Amniotic epithelial cell (primary cell): ENCODE results near the gene NOS1AP.

ENCODE experiments used
- DNase-seq: peaks from one replicate; pipeline ENCODE4 v3.0.0-alpha.2; 2010; ENCODE audit warnings: low read depth

The NOS1AP gene

GRCh38 chr1:162220009-162220539 lies 150.6 kb downstream of the NOS1AP start:
- DNase-seq = no peak

DNA sequence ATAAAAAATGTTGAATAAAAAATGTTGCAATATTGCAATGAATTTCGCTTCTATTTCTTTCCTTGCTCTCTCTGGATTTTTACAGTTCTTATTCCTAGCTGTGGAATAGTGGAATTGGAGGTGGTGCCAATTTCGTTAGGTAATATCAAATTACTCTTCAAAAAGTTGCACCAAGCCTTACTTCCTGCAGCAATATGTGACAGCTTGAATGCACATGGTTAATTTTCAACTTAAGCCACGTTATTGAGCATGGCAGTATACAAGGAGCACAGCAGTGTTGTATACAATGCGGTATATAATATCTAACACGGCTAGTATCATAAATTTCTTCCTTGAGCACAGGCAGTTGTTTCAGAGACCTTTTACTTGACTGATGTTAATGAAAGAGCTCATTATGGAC lies 152.5 kb downstream of the NOS1AP start:
- DNase-seq = no peak

DNA sequence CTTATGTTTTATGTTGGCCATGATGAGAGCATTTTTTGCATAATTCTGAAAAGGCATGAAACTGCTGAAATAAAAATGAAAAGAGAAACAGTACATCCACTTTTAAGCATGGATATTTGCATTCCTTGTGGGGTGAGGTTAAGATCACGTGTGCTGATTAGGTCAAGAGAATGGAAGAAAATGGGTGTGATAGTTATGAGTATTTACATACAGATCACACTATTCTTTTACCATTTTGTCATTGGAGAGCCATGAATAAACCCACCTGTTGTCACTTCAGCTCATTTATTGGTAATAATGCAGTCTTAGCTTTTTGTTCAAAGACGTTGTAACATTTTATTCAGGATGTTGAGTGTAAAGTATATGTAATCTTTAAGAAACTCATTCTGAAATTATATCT lies 153.2 kb downstream of the NOS1AP start:
- no peak for DNase-seq

GRCh38 chr1:162223488-162223887 lies 154.0 kb downstream of the NOS1AP start:
- DNase-seq = no peak

DNA sequence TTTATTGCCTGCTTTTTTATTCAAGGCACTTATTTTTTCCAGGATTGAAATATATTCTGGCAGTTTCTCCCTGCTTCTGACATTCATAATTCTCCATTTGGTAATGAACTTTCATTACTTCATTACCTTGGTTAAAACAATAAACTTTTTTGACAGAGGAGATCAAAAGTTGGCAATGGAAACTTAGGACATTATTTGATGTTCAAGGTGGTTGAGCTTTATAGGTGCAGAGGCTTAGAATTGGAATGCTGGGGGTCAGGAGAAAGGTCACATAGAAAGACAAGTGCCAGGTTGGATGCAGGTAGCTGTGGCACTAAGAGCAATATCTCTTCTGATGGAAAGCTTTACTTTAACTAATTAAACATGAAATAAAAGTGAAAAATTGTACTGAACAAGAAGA lies 154.8 kb downstream of the NOS1AP start:
- no peak for DNase-seq

GRCh38 chr1:162228586-162228985 lies 159.1 kb downstream of the NOS1AP start:
- no peak for DNase-seq

DNA sequence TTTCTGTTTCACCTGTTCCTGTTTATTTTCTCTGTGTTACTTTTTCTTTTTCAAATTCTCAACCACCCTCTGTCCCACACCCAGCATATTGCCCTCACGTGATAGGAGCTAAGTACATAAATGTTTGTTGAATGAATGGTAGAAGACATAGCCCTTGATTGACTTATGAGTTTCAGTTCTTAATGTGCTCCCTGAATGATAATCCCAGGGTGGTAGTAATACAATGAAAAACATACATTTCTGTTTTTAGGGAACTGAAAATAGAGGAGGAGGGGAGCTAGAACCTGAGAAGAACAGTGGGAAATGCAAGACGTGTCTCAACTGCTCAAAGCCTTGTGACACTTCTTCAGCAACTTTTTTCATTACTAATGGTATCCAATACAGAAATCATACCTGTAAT lies 160.1 kb downstream of the NOS1AP start:
- no peak for DNase-seq

- DNase-seq = peak; percentile 44
Observed at GRCh38 chr1:162230096-162230495, 160.6 kb downstream of the NOS1AP start.

GRCh38 chr1:162230517-162230916 lies 161.0 kb downstream of the NOS1AP start:
- no peak for DNase-seq

DNA sequence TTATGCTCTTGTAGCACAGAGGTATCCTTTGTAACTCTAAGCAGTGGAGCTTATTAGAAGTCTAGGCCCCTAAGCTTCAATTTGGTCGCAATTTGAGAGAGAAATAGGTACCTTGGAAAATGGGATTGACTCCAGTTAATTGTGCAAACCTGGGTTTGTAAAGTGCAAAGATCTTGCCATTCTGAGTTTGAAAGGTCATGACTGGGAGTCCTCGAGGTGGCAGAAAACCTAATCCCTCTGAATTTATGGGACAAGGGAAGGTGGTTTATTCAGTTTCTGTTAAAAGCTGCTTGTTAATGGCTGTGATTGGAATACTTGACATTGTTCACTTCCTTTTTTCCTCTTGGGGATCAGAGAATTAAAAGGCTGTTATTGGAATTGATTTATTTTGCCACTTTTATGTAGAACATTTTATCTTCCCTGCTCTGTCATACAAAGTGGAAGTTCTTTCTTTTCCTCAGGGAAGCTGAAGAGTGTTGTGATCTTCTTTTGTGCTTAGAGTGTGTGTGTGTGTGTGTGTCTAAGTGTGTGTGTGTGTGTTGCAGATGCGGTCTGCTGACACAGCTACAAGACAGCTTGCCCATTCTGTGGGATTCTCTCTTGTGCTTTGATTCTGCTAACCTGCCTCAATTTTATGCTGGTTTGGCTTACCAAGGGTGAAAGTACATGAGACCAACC lies 162.7 kb downstream of the NOS1AP start:
- no peak for DNase-seq

DNA sequence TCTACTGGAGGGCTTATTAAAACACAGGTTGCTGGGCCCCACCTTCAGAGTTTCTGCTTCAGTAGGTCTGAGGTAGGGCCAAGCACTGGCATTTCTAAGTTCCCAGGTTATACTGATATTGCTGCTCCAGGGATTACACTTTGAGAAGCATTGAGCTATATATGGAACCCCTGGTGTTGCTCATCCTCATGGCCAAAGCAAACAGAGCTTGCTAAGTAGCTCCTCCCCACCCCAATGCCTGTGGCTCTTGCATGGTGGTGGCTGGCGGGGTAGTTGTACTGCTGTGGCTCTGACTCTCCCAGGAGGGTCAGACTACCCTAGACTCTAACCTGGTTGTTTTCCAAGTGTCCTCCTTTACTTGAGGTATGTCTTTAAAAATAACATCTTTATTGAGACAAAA lies 163.6 kb downstream of the NOS1AP start:
- DNase-seq = no peak

GRCh38 chr1:162233937-162234336 lies 164.4 kb downstream of the NOS1AP start:
- no peak for DNase-seq

DNA sequence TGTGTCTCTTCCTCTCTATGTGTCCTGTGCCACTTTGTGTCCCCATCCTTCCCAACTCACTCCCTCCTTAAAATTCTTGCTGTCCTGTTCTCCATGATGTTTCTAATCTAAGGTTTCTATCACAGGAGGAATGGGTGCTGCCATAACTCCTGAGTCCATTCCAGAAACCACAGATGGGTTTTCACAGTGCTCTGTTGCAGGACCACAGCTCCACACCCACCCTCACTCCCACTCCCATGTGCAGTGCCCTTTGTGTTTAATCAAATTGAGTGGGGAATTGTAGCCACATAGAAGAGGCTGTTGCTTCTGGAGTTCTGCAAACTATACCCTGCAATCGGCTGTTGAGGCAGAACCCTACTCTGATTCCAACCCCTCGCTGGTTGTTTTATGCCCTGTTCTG lies 165.1 kb downstream of the NOS1AP start:
- DNase-seq = no peak

GRCh38 chr1:162235241-162235800 lies 165.8 kb downstream of the NOS1AP start:
- DNase-seq = peak; percentile 81

- DNase-seq = no peak
Observed at GRCh38 chr1:162236201-162236600, 166.7 kb downstream of the NOS1AP start.

GRCh38 chr1:162236618-162237017 lies 167.1 kb downstream of the NOS1AP start:
- DNase-seq = no peak

DNA sequence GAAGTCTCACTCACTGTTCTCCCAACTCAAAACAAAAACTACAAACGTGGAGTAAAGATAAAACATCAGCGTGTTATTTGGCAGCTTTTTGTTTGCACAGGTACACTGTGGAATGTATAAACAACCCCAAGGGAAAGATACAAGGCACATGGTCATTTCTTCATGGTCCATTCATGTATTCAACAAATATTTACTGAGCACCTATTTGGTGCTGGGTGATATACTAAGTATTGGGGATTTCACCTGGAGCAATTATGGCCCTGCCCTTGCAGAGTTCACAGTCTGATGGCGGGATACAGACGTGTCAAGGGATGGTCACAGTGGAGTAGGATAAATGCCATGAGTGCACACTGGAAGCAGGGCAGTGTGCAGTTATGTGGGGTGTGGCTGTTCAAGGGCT lies 171.1 kb downstream of the NOS1AP start:
- DNase-seq = no peak

DNA sequence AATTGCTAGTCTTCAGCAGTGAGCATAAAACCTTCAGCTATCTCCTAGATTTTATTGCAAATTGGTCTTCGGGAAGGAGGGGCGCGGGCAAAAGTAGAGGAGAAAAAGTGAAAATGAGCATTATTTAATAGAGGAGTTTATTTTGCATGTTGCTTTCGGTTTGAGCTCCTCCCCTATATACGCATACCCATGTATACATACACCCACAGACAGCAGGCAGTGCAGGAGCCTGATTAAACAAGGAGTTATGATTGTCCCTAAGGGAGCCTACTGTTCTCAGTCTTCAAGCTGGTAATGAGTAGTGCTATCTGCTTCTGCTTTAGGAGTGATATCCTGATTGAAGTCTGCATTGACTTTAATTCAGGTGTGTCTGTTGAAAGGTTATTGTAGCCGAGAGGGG lies 173.3 kb downstream of the NOS1AP start:
- no peak for DNase-seq

- peak; percentile 31 for DNase-seq
Observed at GRCh38 chr1:162248854-162249535, 179.5 kb downstream of the NOS1AP start.

GRCh38 chr1:162250004-162250730 lies 180.7 kb downstream of the NOS1AP start:
- no peak for DNase-seq

DNA sequence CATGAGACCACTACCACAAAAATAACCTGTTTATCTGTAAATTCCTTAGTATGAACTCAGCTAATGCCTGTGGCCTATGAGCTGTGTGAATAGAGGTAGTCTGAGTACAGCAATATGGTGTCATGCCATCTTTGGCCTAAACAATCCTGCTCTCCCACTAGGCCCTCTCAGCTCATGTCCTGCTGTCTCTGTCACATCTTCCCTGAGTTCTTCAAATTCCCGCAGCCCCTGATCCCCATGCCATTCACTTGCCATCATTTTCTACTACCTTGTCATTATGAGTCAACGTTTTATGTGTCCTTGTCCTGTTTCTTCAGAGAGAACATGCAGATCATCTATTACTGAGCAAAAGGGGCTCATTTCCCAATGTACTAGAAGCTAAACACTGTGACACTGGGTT lies 181.6 kb downstream of the NOS1AP start:
- no peak for DNase-seq

- peak; percentile 88 for DNase-seq
Observed at GRCh38 chr1:162252214-162252613, 182.7 kb downstream of the NOS1AP start.

- DNase-seq = no peak
Observed at GRCh38 chr1:162253790-162254189, 184.3 kb downstream of the NOS1AP start.
